Glomerular visceral epithelial cell (primary cell): ENCODE data around the gene ABCA1.
A peak's percentile ranks its signal among the peaks of the same experiment; 100 is the strongest.

Source experiments
- DNase-seq: peaks from one replicate; pipeline ENCODE4 v3.0.0-alpha.2; 2016; ENCODE audit errors: extremely low spot score

Gene ABCA1

GRCh38 chr9:104843644-104844240 is 84.2 kb downstream of the ABCA1 start:
- DNase-seq, result no peak

GRCh38 chr9:104842698-104843097 is 85.3 kb downstream of the ABCA1 start:
- no peak for DNase-seq

- no peak for DNase-seq
These were observed 86.3 kb downstream of the ABCA1 start for GRCh38 chr9:104841601-104842141.

- no peak for DNase-seq
These were observed 89.0 kb downstream of the ABCA1 start for GRCh38 chr9:104838958-104839357.

GRCh38 chr9:104836767-104837166 is 91.2 kb downstream of the ABCA1 start:
- DNase-seq, result no peak

- no peak for DNase-seq
These were observed 91.7 kb downstream of the ABCA1 start for GRCh38 chr9:104836235-104836634.

- no peak for DNase-seq
These were observed 92.8 kb downstream of the ABCA1 start for GRCh38 chr9:104835161-104835560.

GRCh38 chr9:104833696-104834095 is 94.3 kb downstream of the ABCA1 start:
- DNase-seq, result no peak

- peak; percentile 18 for DNase-seq
These were observed 96.3 kb downstream of the ABCA1 start for GRCh38 chr9:104831681-104832080.

- no peak for DNase-seq
These were observed 101.0 kb downstream of the ABCA1 start for GRCh38 chr9:104826911-104827310.

- DNase-seq, result no peak
These were observed 101.7 kb downstream of the ABCA1 start for GRCh38 chr9:104826079-104826775.

GRCh38 chr9:104820336-104820735 is 107.6 kb downstream of the ABCA1 start:
- DNase-seq, result no peak

- no peak for DNase-seq
These were observed 108.9 kb downstream of the ABCA1 start for GRCh38 chr9:104819033-104819432.

GRCh38 chr9:104817437-104817836 is 110.5 kb downstream of the ABCA1 start:
- DNase-seq, result no peak

GRCh38 chr9:104815851-104816565 is 111.9 kb downstream of the ABCA1 start:
- no peak for DNase-seq

- peak; percentile 95 for DNase-seq
These were observed 117.3 kb downstream of the ABCA1 start for GRCh38 chr9:104810421-104811339.

- DNase-seq, result peak; percentile 25
These were observed 119.8 kb downstream of the ABCA1 start for GRCh38 chr9:104808035-104808614.

GRCh38 chr9:104805441-104805840 is 122.5 kb downstream of the ABCA1 start:
- no peak for DNase-seq

GRCh38 chr9:104802906-104803305 is 125.0 kb downstream of the ABCA1 start:
- no peak for DNase-seq

- no peak for DNase-seq
These were observed 125.8 kb downstream of the ABCA1 start for GRCh38 chr9:104802110-104802509.

- DNase-seq, result no peak
These were observed 127.7 kb downstream of the ABCA1 start for GRCh38 chr9:104800068-104800785.
